ENCODE measurements around the gene STRA6.

STRA6 gene

DNA sequence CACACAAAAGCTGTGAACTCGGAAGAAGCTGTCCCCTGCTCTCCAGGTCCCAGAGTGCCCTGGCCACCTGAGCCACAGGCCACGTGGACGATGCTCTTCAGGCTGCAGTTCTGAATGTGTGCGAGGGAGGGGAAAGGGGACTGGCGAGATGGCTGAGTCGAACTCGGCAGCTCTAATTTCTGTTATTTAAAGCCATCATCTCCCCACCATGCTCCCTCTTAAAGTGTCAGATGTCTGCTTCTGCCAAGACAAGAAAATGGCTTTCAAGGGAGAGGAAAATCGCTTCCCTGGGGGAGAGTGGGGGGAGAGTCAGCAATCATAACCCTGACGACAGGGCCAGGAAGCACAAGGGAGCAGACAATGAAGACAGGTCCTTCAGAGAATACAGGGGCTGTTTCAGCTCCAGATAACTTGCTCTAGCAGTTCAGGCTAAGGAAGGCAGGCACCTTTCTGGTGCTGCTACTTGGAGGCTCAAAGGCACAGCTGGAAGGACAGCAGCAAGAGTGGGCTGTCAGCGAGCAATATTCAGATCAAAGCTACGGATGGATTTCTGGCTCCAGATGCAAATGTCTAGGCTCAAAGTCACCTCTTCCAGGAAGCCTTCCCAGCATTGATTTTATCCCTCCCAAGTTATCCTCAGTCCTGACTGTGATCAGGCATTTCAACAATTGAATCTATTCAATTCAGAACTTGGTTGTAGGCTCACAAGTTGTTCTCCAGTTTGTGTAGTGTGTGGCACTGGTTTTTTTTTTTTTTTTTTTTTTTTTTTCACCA lies 18.1 kb upstream of the STRA6 start:
- DNase-seq (ENCODE audit: insufficient read length, low spot score) (no peak), FAIRE-seq (no peak)
- TF ChIP-seq POLR2A (IDR thresholded peaks at IDR 0.05; ENCODE audit: low read depth, low read length): no peak

DNA sequence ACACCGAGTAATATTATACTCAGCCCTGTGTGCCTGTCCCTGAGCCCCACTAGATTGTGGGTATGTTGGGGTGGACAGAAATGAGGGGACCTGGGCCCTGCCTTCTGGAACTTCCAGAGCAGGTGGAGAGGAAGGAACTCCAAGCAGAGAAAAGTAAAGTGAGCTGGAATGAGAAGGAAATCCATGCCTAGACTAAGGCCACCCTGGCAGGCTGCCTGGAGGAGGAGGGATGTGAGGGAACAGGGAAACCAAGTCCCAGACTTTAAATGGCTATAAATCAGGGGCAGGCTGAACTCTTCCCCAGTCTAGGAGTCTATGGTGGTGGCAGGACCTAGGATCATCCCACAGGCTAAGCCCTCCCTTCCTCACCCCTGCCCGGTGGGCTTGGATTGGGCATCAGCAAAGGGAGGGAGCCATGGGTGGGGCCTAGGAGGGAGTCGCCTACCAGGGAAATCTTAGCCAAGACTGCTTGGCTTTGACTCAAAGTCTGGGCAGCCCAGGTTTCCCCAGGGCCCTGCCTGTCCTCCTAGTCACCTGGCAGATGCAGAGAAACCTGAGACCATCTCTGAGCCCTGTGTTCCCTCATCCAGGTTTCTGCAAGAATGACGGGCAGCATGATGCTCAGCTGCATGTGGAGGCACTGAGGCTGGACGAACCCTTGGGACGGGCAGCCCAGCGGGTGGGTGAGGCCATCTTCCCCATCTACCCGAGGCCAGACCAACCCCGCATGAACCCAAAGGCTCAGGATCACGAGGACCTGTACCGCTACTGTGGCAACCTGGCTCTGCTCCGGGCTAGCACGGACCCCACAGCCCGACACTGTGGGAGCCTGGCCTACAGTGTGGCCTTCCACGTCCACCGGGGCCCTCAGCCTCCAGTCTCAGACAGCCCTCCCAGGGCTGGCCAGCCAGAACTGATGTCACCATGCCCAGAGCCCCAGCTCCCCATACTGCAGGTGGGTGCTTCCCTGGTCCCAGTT lies 15.6 kb upstream of the STRA6 start:
- no peak for FAIRE-seq
- no peak for TF ChIP-seq POLR2A (IDR thresholded peaks at IDR 0.05; ENCODE audit: low read depth, low read length)

DNA sequence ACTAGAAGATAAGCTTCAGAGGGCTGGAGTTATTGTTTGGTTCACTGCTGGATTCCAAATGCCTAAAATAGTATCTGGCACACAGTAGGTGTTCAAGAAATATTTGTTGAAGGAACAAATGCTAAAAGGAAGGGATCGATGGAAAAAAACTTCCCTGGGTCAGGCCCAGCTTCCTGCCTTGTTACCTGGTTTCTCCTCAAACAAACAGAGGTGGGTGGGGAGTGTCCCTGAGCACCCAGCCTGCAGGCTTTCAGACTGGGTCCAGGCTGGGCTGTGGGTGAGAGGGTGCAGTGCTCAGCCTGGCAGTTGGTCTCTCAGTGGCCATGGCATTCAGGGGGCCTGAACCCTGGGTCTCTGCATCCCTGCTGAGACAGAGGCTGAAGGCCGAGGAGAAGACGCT lies 14.4 kb upstream of the STRA6 start:
- DNase-seq (ENCODE audit: insufficient read length, low spot score) (no peak), FAIRE-seq (no peak)
- TF ChIP-seq POLR2A (IDR thresholded peaks at IDR 0.05; ENCODE audit: low read depth, low read length): no peak

More for the DNA sequence above, 15.6 kb upstream of the STRA6 start:
- no peak for DNase-seq (ENCODE audit: insufficient read length, low spot score)

DNA sequence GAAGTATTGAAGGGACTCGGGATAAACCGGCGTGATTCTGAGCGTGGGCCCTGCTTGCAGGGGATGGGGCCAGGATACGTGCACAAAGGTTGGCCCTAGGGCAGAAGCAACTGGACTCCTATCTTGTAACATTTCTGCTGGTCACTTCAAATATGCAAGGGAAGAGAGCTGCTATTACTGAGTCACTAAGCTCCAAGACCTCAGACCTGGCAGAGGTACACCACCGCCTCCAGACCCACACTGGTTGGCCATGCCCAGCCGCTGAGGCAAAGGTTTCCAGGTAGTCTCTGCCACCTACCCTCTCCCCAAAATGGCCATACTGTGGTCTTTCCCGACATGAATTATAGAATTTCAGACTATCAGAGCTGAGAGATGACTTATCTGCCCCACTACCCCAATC lies 13.4 kb upstream of the STRA6 start:
- FAIRE-seq (no peak), DNase-seq (ENCODE audit: insufficient read length, low spot score) (no peak)
- TF ChIP-seq POLR2A (IDR thresholded peaks at IDR 0.05; ENCODE audit: low read depth, low read length): no peak

DNA sequence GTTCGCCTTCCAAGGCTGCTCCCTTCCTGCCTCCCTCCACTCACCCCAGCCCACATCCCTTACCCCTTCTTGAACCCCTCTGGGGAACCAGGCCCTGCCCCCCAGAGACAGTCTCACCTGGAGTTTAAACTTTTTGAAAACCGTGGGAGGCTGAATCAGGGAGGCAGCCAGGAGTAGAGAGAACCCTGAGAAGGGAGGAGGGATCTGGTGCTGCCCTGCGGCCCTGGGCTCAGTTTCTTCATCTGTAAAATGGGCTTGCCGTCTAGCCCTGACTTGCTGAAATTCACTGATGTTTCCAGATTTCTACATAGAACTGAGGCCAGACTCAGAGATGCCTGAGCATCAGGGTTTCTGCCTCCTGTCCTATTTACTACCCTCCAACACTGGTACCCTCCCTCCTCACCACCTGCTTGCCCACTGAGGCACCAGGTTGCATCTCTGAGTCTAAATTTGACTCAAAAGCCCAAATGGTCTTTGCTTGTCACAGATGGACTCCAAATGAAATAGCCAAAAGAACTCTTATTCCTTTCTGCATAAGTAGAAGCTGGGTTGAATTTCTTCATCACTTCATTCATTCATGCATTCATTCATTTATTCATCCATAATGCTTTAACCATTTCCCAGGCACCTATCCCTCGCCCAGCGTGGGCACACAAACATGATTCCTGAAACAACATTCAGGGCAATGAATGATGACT lies 11.9 kb upstream of the STRA6 start:
- DNase-seq (ENCODE audit: insufficient read length, low spot score): no peak
- no peak for TF ChIP-seq POLR2A (IDR thresholded peaks at IDR 0.05; ENCODE audit: low read depth, low read length)
- FAIRE-seq: no peak

DNA sequence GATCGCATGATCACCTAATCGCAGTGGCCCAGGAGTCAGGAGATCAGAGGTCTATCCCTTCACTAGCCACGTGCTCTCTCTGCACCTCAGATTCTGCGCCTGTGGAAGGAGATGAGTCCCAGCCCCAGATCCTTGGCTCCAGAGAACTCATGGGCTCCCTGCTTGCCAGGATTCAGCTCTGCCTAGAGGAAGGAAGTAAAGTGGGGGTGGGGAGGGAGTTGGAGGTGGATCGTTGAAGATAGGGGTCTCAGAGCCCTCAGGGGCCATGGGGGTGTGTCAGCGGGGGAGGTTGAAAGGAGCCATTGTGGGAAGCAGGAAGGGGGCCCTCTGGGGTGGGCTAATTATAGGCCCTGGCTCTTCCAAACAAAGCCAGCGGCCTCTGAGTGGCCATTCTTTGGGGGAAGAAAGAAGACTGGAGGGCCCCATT lies 11.3 kb upstream of the STRA6 start:
- no peak for TF ChIP-seq POLR2A (IDR thresholded peaks at IDR 0.05; ENCODE audit: low read depth, low read length)
- no peak for DNase-seq (ENCODE audit: insufficient read length, low spot score)
- no peak for FAIRE-seq

DNA sequence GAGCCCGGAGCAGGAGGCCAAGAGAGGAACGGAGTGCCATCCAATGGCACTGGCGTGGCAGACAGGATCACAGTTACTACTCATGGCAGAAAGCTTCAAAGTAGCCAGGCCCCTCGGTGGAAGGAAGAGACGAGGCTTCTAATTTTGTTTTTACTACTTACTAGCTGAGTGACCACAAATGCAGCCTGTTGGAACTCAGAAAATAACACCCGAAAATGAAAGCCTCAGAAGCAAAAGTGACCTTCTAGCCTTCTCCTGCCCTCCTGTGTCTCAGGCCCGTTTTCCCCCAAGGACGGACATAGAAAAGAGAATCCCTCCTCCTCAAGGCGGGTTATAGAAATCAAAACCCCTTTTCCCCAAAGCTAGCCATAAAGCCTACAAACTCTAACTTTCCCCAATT lies 9.9 kb upstream of the STRA6 start:
- no peak for TF ChIP-seq POLR2A (IDR thresholded peaks at IDR 0.05; ENCODE audit: low read depth, low read length)
- FAIRE-seq: no peak
- no peak for DNase-seq (ENCODE audit: insufficient read length, low spot score)

DNA sequence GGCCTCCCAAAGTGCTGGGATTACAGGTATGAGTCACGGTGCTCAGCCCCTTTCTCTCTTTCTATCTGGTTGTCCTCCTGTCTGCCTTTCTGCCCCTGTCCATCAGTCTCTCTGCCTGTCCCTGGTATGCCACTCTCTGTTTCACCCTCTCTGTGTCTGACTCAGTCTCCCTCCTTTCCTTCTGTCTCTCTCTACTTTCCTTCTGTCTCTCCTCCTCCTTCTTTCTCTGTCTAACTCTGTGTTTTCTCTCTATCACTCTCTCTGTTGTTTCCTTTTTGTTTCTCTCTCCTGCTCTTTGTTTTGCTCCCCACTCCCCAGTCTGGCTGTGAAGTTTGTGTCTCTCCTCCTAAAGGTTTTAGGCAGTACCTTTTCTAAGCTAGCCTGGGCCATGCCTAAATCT lies 9.1 kb upstream of the STRA6 start:
- FAIRE-seq (no peak), DNase-seq (ENCODE audit: insufficient read length, low spot score) (no peak)
- TF ChIP-seq POLR2A (IDR thresholded peaks at IDR 0.05; ENCODE audit: low read depth, low read length): no peak

DNA sequence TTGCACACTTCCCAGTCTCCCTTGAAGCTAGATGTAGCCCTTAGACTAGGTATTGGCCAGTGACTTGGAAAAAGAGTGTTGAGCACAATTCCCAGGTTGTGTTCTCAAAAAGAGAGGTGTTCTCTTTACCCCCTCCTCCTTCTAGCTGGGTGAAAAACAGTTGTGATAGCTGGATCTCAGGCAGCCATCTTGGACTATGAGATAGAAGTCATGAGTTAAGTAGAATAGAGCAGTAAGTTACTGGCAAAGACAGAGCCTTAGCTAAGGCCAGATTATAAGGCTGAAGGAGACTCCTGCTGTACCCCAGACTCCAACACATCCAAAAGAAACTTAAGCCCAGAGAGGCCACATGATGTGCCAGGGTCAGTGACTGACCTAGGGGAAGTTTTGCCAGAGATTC lies 8.1 kb upstream of the STRA6 start:
- FAIRE-seq: no peak
- TF ChIP-seq POLR2A (IDR thresholded peaks at IDR 0.05; ENCODE audit: low read depth, low read length): no peak
- DNase-seq (ENCODE audit: insufficient read length, low spot score): no peak

DNA sequence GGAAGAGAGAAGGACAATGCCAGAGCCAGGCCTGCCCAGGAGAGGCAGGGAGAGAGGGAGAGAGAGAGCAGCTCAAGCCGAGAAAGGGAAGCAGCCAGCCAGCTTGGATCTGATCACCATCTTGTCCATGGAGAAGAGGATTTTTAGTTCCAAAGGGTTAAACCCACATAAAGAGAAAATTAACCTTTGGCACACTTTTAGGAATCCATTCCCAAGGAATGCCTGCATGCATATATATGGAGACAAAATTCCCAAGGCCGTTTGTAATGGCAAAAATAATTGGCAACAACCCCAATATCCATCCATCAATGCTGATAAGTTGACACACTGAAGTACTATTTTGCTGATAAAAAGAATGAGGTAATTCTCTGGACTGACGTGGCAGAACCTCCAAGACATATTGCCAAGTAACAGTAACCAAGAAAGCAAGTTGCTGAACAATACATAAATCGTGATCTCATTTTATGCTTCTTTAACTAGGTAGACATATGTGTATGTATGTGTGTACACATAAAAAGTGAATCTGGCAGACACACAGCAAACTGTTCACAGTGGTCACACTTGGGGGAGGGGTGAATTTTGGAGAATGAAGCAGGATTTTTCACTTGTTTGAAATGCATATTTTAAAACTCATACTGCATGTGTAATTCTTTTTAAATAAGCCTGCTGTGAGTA lies 7.5 kb upstream of the STRA6 start:
- FAIRE-seq: no peak

DNA sequence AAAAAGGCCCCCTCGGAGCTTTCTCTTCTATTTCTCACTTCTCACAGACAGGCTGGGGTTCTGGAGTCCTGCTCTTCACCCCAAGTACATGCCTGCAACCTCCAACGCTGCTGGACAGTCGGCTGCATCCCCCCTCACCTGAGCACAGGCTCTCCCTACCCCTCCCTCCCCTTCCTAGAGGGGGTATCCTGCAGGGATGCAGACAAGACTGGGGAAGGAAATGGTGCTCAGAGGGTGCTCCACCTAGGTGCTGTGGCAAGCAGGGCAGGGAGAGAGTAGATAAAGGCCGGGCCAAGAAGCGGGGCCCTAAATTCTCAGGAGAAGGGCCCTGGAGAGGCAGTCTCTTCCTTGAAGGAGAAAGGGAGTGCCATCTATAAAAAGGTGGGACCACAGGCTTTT lies 7.0 kb upstream of the STRA6 start:
- FAIRE-seq (no peak), DNase-seq (ENCODE audit: insufficient read length, low spot score) (no peak)
- TF ChIP-seq POLR2A (IDR thresholded peaks at IDR 0.05; ENCODE audit: low read depth, low read length): no peak

More for the DNA sequence above, 7.5 kb upstream of the STRA6 start:
- TF ChIP-seq POLR2A (IDR thresholded peaks at IDR 0.05; ENCODE audit: low read depth, low read length): no peak
- no peak for DNase-seq (ENCODE audit: insufficient read length, low spot score)

DNA sequence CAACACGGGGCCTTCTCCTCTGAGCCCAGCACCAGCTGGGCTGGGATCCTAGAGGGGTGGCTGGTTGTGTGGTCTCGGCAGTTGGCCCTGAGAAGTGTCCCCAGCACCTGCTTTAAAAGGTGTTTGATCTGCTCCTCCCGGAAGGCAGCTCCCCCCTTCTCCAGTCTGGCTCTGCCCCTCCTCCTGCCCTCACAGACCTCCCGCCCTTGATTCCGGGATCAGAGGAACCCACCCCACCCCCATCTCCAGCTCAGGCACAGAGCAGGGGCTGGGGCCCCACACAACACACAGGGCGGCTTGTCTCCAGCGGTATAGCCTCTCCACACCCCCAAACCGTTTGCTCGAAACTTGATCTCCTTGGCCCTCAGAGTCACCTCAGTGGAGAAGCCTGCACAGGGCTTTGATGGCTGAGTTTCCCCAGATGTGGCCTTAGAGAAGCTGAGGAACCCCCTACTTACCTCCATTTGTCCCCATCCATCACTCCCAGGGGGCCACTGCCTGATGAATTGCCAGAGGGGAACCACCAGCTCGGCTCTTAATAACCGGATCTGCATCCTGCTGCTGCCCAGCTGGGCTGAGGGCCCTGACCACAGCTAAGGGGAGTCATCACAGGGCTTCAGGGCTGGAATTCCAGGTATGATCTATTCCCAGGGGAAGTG lies 6.4 kb upstream of the STRA6 start:
- TF ChIP-seq POLR2A (IDR thresholded peaks at IDR 0.05; ENCODE audit: low read depth, low read length): no peak
- DNase-seq (ENCODE audit: insufficient read length, low spot score) (no peak), FAIRE-seq (no peak)

DNA sequence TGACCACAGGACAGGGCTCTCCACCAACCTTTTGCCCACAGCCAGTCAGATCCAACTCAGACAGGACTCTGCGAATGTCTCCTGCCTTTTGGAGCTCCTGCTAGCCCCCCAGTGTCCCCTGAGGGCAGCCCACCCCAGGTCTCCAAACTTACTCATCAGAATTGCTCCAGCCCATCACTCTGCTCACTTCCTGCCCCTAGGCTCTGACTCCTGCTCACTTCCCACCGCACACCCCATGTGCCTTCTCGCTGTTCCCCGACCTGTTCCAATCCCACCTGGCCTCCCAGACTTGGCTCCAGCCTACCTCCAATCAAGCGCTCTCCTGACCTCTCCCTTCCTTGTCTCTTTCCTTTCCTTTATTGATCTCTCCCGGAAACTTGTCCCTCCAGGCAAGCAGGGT lies 5.9 kb upstream of the STRA6 start:
- no peak for TF ChIP-seq POLR2A (IDR thresholded peaks at IDR 0.05; ENCODE audit: low read depth, low read length)
- FAIRE-seq (no peak), DNase-seq (ENCODE audit: insufficient read length, low spot score) (no peak)
